AML-193 (cell line): ENCODE results near the gene RAB11FIP4.
"Not testable (repeated sequence)": the region's sequence is repeated elsewhere in the genome, so short reads cannot be mapped to it uniquely, and the experiment has no call there.

Experiments
- DNase-seq, 2 experiments: peaks; one replicate each; lab custom pipeline; 2025; lab: John Stamatoyannopoulos, UW

RAB11FIP4 gene, protein sequence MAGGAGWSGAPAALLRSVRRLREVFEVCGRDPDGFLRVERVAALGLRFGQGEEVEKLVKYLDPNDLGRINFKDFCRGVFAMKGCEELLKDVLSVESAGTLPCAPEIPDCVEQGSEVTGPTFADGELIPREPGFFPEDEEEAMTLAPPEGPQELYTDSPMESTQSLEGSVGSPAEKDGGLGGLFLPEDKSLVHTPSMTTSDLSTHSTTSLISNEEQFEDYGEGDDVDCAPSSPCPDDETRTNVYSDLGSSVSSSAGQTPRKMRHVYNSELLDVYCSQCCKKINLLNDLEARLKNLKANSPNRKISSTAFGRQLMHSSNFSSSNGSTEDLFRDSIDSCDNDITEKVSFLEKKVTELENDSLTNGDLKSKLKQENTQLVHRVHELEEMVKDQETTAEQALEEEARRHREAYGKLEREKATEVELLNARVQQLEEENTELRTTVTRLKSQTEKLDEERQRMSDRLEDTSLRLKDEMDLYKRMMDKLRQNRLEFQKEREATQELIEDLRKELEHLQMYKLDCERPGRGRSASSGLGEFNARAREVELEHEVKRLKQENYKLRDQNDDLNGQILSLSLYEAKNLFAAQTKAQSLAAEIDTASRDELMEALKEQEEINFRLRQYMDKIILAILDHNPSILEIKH

DNA sequence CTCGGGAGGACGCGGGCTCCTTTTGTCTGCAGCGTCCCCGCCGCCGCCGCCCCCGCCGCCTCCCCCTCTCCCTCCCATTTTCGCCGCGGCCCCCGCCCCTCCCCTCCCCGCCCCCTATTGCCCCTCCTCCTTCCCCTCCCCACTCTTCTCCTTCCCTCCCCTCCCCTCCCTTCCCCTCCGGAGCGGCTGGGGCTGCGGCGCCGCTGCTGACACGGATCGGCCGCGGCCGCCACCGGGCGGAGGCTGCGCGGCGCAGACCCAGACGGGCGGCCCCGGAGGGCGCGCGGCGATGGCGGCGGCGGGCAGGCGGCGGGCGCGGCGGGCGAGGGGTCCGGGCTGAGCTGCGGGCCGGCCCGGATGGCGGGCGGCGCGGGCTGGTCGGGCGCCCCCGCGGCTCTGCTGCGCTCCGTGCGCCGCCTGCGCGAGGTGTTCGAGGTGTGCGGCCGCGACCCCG lies at the start of gene RAB11FIP4:
TSS of gene RAB11FIP4 (plus strand) at position 180 of the 454 bp plus-strand sequence. CDS start at position 358, 178 bp downstream.
- DNase-seq, result no peak

DNA sequence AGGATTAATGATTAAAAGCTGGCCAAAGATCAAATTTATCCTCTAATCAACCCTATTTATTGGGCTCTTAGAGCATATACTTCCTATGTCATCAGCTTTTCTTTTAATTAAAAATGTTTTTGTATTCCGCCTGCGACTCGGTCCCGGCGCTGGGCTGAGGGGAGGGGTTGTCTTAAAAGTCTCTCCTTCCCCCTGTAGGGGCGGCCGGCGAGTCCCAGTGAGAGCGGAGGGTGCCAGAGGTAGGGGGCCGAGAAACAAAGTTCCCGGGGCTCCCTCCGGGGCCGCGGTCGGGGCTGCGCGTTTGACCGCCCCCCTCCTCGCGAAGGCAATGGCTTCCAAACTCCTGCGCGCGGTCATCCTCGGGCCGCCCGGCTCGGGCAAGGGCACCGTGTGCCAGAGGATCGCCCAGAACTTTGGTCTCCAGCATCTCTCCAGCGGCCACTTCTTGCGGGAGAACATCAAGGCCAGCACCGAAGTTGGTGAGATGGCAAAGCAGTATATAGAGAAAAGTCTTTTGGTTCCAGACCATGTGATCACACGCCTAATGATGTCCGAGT lies 46.2 kb upstream of the RAB11FIP4 start:
- not testable (repeated sequence) for DNase-seq

DNA sequence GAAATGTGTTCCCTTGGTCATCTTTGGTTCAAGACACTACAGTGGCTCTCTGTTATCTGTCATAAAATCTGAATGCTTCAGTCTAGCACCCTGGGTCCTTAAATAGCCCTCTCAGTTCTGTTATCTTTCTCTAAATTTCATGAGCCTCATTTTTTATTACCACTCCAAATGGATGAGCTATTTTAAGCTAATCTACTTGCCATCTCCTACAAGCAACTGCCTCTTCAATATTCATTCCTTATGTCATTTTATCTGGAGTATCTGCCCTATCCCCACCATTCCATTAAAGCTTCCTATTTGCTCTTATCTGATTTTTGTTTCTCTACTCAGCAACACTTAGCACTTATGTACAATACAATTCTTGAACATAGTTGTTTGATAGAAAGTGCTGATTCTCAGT lies 42.0 kb upstream of the RAB11FIP4 start:
- no peak for DNase-seq

DNA sequence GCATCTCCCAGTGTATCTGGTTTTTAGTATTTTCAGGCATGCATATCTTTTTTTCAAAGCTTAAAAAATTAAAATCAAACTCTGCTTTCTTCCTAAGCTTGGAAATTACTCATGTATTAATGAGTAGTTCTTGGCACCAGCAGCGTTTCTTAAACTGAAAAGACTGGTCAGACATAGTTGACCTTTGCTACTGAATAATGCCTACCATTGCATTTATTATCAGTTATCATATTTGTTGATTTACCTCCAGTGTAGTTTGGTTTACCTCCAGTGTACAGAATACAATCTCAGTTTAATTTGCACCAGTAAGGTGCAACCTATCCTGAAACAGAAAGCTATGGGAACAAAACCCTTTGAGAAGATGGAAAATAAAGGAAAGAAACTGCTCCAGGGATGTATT lies 35.5 kb upstream of the RAB11FIP4 start:
- DNase-seq, result no peak

DNA sequence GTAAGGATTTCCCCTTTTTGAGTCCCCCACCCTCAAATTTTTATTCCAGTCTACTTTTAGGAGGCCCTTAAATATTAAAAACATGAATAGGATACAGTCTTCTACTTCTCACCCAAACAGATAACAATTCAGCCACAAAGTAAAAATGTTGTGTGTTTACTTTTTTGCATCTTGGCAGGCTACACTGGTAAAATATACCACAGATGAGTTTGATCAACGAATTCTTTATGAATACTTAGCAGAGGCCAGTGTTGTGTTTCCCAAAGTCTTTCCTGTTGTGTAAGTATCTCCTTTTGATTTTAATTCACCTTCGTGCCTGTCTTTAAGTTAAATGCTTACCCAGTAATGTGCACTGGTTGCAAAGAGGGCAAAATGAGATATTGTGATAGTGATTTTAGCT lies 34.4 kb upstream of the RAB11FIP4 start:
- DNase-seq, result no peak

DNA sequence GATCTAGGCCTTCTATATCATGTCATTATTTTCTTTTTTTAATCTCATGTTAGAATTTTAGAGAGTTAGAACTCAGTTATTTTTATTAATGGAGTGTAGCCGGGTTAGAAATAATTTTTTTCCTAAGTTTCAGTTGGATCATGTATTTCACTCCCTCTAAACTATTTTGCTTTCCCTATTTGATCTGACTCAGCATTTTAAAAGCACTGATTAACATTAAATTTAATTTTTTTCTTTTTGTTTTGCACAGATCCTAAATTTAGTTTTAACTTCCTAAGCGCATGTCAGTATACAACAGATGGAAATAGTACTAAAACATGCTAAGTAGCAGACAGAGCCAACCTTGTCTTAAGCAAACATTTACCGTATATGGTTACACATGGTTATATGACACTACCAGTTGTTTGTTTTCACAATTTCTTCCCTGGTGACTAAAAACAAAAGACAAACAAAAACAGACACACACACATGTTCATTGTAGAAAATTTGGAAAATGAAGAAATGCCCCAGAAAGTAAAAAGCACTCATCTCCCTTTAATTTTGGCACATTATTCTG lies 33.6 kb upstream of the RAB11FIP4 start:
- no peak for DNase-seq

DNA sequence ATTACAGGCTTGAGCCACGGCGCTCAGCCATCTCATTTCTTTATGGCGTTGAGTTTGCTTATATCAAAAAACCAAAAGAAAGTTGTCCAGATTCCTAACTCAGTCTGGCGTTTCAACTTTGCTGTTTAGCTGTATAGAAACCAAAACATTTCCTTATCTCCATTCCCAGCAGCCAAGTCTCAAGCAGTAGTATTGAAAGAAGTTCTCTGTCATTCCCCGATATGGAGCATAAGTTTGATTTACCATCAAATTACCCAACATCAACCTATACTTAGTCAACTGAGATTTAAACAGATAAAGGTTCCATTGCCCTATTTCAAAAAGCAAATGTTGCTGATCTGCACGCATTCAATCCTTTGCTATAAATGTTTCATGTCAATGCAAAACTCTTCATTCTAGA lies 27.5 kb upstream of the RAB11FIP4 start:
- no peak for DNase-seq

DNA sequence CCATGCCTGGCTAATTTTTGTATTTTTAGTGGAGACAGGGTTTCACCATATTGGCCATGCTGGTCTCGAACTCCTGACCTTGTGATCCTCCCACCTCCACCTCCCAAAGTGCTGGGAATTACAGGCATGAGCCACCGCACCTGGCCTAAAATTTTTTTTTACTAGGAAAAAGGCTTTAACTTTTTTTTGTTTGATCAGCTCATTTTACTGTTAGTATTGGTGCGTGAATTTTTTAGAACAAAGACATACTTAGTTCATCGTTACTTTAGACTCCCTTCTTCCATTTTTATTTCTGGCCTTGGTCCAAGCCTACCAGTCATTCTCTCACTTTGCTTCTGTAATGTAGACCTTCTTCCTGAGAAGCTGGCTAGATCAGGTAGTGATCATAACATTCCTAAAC lies 25.4 kb upstream of the RAB11FIP4 start:
- no peak for DNase-seq

DNA sequence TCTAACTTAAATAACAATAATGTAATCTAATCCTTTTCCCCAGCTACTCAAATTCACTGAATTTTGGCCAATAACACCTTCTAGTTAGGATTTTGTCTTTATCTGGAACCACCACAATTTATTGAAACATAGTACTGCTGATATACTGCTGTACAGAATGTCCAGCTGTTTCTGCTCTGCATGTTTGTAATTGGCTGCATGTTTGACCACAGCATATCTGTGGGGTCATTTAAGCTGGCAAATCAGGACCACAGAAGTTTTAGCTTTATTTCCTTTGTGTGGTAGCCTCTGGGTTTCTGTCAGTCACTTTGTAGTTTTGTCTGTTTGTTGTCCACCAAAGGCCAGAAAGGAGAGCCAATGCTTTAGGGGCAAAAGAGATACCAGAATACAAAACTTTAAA lies 22.2 kb upstream of the RAB11FIP4 start:
- no peak for DNase-seq

DNA sequence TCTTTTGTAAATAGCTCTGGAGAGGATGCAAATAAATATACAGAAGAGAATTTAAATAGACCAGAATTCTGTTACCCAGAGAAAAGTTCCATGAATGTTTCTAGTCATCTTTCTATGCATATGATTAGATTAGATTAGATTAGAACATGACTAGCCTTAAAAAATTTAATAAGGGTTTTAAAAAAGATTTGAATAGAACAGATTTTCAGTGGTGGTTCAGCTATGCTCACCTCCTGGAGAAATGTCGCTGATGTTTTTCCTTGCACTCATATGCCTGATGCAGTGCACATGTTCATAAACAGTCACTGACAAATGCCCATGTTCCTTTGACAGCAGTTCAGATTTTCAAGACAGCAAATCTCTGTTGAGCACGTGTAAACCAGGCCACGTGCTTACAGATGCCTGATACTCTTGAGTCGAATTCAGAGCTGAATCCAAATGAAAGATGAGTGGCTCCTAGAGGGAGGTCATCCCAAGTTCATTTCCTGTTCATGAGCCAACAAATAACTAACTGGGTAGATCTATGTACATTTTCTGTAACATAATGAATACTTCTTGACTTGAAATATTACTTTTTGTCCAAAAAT lies 19.9 kb upstream of the RAB11FIP4 start:
- no peak for DNase-seq

DNA sequence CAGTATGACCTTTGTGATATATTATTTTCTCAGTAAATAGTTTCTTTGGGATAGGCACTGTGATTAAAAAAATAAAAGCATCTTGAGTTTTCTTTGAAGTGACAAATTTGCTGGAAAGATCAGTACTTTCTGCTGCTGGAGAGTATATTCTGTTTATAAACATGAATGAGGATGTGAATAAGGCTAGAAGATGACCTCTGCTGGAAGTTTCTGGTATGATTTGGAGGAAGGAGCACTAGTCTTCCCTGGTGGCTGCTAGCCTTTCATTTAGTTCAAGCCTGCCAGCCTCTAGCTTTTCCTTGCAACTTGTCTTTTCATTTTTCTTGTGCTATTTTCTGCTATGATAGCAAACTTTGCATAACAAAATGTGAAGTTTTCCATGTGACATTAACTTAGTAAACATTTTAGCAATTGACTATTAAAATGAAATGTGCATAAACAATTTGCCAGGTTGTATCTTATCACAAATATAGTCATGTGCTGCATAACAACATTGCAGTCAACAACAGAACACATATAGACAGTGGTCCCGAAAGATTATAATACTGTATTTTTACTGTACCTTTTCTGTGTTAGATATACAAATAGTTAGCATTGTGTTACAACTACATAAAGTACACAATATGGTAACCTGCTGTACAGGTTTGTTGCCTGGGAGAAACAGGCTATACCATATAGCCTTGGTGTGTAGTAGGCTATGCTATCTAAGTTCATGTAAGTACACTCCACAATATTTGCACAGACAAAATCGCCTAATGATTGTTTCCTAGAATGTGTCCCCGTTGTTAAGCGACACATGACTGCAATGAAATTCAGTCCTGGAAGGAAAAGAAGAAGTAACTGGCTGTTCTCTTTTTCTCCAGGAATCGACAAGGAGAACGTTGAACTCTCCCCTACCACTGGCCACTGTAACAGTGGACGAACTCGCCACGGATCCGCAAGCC lies 18.1 kb upstream of the RAB11FIP4 start:
- DNase-seq, result peak; percentile 32 to 50

DNA sequence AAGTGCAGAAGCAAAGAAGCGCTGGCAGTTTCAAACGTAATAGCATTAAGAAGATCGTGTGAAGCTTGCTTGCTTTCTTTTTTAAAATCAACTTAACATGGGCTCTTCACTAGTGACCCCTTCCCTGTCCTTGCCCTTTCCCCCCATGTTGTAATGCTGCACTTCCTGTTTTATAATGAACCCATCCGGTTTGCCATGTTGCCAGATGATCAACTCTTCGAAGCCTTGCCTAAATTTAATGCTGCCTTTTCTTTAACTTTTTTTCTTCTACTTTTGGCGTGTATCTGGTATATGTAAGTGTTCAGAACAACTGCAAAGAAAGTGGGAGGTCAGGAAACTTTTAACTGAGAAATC lies 17.4 kb upstream of the RAB11FIP4 start:
- no peak for DNase-seq

DNA sequence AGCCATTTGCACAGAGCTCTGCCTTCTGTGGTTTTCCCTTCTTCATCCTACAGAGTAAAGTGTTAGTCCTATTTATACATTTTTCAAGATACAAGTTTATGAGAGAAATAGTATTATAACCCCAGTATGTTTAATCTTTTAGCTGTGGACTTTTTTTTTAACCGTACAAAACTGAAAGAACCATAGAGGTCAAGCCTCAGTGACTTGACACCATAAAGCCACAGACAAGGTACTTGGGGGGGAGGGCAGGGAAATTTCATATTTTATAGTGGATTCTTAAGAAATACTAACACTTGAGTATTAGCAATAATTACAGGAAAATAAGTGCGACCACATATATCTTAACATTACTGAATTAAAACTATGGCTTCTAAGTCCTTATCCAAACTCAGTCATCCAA lies 17.0 kb upstream of the RAB11FIP4 start:
- no peak for DNase-seq

DNA sequence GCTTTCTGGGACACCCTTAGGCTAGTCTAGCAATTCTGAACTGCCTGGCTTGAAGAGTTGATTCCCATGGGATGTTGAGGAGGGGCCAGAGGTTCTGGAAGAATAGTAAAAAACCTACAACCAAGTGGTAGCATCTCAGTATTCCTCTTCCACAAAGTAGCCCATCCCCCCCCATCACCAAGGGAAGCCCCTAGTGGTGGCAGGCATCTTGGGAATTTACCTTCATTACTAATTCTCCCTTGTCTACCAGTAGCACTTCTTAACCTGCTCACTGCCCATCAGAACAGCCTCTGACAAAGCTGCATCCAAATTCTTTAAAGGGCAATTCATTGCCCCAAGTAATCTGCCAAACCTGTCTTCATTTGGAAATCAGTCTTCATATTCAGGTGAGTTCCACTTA lies 12.8 kb upstream of the RAB11FIP4 start:
- no peak for DNase-seq

DNA sequence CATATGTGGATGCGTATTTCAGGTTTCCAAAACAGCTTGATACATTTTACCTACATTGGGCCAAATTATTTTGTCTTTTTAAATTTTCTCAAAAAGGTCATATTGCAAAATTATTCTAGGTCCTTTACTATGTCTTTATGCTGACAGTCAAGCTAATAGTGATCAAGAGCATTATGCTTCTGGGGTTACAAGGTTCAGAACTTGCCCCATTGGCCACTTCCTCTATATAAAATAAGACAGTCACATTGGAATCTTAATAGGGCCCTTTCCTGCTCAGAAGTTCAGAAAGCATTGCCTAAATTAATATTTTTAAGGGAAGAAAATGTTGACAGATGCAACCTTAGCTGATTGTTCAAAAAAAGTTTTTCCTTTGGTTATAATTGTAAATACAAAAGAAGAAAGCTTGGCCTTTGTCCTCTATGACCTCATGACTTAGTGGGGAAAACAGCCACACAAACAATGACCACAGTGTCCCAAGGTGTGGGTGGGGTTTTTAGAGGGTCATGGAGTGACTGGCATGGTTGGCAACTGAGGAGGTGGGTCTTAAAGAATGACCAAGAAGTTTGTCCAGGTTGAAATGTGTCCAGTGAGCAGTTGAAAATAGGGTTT lies 11.8 kb upstream of the RAB11FIP4 start:
- DNase-seq, result no peak

DNA sequence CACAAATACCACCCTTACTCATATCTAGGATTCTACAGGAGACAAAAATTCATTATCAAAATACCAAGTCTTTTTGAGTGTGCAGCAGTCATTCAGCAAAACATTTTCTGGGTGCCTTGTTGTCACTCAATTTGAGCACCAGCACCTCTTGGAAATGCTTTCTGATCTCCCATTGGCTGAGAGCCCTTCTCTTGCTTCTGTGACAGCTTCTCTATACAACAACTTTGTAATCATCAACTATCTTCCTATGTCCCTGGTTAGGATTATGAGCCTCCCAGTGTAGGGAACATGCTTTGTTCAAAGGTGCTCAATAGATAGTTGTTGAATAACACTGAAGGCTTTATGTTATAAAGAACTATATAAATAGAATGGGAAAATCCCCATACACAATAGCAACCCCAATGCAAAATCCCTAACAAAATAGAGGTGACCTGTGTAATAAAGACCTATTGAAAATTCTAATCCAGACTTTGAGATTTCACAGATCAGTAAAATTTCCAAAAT lies 10.3 kb upstream of the RAB11FIP4 start:
- no peak for DNase-seq

DNA sequence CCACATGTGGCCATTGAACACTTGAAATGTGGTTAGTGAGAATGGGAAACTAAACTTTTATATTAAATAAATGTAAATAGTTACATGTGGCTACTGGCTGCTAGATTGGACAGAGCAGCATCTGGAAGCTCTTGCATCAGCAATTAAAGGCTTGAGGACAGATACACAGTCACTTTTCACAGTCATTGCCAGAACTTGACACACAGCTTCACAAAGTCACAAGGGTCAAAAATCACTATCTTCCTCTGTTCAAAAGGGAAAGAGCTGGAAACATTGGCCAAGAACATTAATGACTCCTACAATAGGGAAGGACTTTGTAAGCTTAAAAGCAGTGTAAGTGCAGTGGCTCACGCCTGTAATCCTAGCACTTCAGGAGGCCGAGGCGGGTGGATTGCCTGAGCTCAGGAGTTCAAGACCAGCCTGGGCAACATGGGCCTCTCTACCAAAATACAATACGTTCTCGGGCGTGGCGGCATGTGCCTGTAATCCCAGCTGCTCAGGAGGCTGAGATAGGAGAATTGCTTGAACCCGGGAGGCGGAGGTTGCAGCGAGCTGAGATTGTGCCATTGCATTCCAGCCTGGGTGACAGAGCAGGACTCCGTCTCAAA lies 8.7 kb upstream of the RAB11FIP4 start:
- not testable (repeated sequence) for DNase-seq

DNA sequence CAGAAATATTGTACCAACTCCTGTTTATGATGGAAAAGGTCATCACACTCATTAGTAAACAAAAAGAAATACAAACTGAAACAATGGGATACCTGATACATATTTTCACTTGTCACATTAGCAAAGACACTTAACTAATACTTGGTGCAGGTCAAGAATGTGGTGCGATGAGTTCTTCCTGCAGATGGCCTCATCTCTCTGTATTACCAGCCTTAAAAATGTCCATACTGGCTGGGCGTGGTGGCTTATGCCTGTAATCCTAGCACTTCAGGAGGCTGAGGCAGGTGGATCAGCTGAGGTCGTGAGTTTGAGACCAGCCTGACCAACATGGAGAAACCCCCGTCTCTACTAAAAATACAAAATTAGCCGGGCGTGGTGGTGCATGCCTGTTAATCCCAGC lies 8.0 kb upstream of the RAB11FIP4 start:
- not testable (repeated sequence) for DNase-seq

DNA sequence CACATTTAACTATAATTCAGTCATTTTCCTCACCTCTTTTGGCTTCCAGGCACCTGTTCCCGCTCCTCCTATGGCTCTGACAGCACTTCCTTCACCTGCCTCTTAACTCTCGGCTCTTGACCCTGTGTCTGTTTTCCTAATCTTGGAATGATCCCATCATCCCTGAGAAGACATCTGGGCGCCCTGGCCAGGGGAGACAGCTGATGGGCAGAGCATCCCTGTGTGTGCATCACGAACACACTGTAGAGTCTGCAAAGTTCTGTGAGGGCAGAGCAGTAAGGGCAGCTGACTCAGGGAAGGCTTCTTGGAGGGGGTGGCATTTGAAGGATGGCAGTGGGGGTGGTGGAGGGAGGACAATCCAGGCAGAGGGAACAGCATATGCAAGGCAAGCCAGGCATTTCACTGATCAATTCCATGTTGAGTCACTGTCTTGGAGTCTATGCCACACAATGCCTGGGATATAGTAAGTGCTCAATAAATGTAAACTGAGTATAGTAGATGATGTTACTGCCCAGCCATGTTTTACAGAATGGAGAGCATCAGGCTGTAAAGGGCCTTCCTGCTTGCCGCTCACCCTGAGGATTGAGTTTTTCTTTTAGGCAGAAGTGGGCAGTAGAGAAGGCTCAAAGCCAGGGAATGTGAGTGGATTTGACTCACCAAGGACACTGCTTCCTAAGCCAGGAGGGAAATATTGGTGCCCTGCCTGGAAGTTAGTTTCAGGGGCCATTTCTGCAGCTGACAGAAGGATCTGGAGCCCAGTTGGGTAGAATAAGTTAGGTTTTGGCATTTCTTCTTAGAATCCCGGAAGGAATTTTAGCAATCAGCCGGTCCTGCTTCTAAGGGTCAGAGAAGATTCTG lies 5.8 kb upstream of the RAB11FIP4 start:
- DNase-seq, result no peak
